Spleen (tissue), 11 donors: ENCODE data around the gene TOPAZ1. TPM values are rescaled to one million over a fixed set of nuclear protein-coding genes. Genes with fewer than 3 reads are reported as not detected.

Experiments
- DNase-seq: peaks from one replicate; pipeline ENCODE4 v3.0.0-alpha.2; 2020
- H3K27ac ChIP-seq, 8 donors: fragments of 200-600 bp; sonication (generic) in 7 of 8; 1 replicate in 4 of 8; 2 replicates in 4 of 8; pipeline versions ENCODE4 v1.5.0 to v1.8.0; 2016 to 2021; ENCODE audit warnings: inconsistent platforms in 4 of 8, mild to moderate bottlenecking in 4 of 8, moderate library complexity in 1 of 8
- H3K27me3 ChIP-seq, 7 donors: fragments of 200-600 bp; sonication (generic) in 6 of 7; replicated peaks in 1 of 7; 1 replicate in 4 of 7; 2 replicates in 3 of 7; pipeline versions ENCODE4 v1.5.0 to v1.8.0; 2016 to 2021; ENCODE audit warnings: inconsistent platforms in 3 of 7, mild to moderate bottlenecking in 1 of 7
- H3K36me3 ChIP-seq, 6 donors: fragments of 200-600 bp; sonication (generic) in 5 of 6; 1 replicate in 4 of 6; 2 replicates in 2 of 6; pipeline versions ENCODE4 v1.5.0 to v1.8.0; 2016 to 2021; ENCODE audit warnings: inconsistent platforms in 2 of 6
- H3K4me1 ChIP-seq, 6 donors: fragments of 200-600 bp; sonication (generic) in 5 of 6; 1 replicate in 3 of 6; 2 replicates in 3 of 6; pipeline versions ENCODE4 v1.5.0 to v1.8.0; 2016 to 2021; ENCODE audit warnings: inconsistent platforms in 3 of 6
- H3K4me3 ChIP-seq, 8 donors: fragments of 200-600 bp; sonication (generic) in 7 of 8; 1 replicate in 4 of 8; 2 replicates in 4 of 8; pipeline versions ENCODE4 v1.5.0 to v1.8.0; 2016 to 2021; ENCODE audit warnings: inconsistent platforms in 4 of 8, mild to moderate bottlenecking in 4 of 8, moderate library complexity in 2 of 8
- H3K9me3 ChIP-seq, 8 donors: fragments of 200-600 bp; sonication (generic) in 7 of 8; 1 replicate in 4 of 8; 2 replicates in 4 of 8; pipeline versions ENCODE4 v1.5.0 to v1.8.0; 2016 to 2021; ENCODE audit warnings: inconsistent platforms in 4 of 8
- CTCF ChIP-seq, 11 experiments: fragments of 200-600 bp in 7 of 11; fragments of 450-650 bp in 4 of 11; sonication (generic) in 4 of 11; IDR thresholded peaks in 8 of 11; conservative IDR thresholded peaks in 3 of 11; 1 replicate in 7 of 11; 2 replicates in 4 of 11; pipeline versions ENCODE4 v1.4.0 to v1.8.0; 2016 to 2021; ENCODE audit warnings: antibody characterized with exemption in 11 of 11, inconsistent platforms in 4 of 11, mild to moderate bottlenecking in 1 of 11
- POLR2A ChIP-seq, 3 donors: fragments of 450-650 bp; IDR thresholded peaks; one replicate each; pipeline ENCODE4 v1.5.1; 2017; ENCODE audit warnings: antibody characterized with exemption in 3 of 3, mild to moderate bottlenecking in 1 of 3
- POLR2AphosphoS5 ChIP-seq, 3 donors: sonication (generic); formaldehyde crosslinking; IDR thresholded peaks; one replicate each; pipeline ENCODE4 v1.5.1; 2017; ENCODE audit warnings: antibody characterized with exemption in 3 of 3
- WGBS, 5 donors: extraction: QIAGEN DNeasy Blood & Tissue Kit in 3 of 5; methylation state at CpG; one replicate each; pipeline versions ENCODE4 v1.1.5 to v1.1.7; 2013 to 2018; 5-methylcytosine and 5-hydroxymethylcytosine counted together
- intact Hi-C: fragments of 100-400 bp; cut with DNase I; formaldehyde crosslinking; loops from one replicate; pipeline ENCODE4 v1.15.0; 2023; ENCODE audit warnings: low total_unique reads
- polyA plus RNA-seq, 3 donors: library from polyadenylated mRNA; stranded (reverse); fragments of 200-250 nt; gene quantifications; one replicate each; pipeline ENCODE4 v1.2.1, GENCODE V29; 2013
- total RNA-seq, 7 donors: library from RNA; depleted of rRNA in 3 of 7; stranded (reverse); fragments of >200 nt in 3 of 7; fragmentation: NEBNext Ultra II Directional in 4 of 7; extraction: Animal tissue kit (Norgen Biotek cat#: 25700) in 4 of 7; gene quantifications; one replicate each; pipeline versions ENCODE4 v1.1.0 to v1.2.1, GENCODE V29; 2016 to 2021
- donor health status: healthy with polysubstance abuse.
- donor health status: DM: no; HTN: no; CAD: no; lungs with moderate emphysema.
- donor health status: DM: no; HTN: no; CAD: no.
- donor health status: Bipolar disorder and iron deficiency.
- donor health status: healthy.
- donor health status: DM: no; HTN: no; CAD: no.
- donor health status: DM: yes; HTN: yes; CAD: no.

The TOPAZ1 gene
- total and polyA plus RNA-seq, 10 donors, result not detected

GRCh38 chr3:44232407-44232806, 9.3 kb upstream of the TOPAZ1 start:
- Histone ChIP-seq H3K36me3 (no peaks in the 10 kb centered on the region), H3K9me3 (no peaks in the 10 kb centered on the region), H3K4me1 (peaks cover 4 to 13% (median 6%) of the 10 kb centered on the region in 6 donors), H3K27ac (no peak overlapping the region), H3K27me3 (peaks cover 0 to 59% (median 12%) of the 10 kb centered on the region in 7 donors), H3K4me3 (no peak overlapping the region)
- DNase-seq, result no peak
- WGBS, 5 donors, result 5 to 20% (median 10%) methylated on average over 1 of the region's 1 CpG
- intact Hi-C loops, result no loop called here
- no peak for TF ChIP-seq POLR2A (IDR thresholded peaks at IDR 0.05)
- TF ChIP-seq CTCF (IDR thresholded peaks at IDR 0.05 in 8 of 11, conservative IDR thresholded peaks at IDR 0.05 in 3 of 11), result no peak

GRCh38 chr3:44234648-44235268, 6.9 kb upstream of the TOPAZ1 start:
- Histone ChIP-seq H3K27me3 (peaks cover 0 to 58% (median 9%) of the 10 kb centered on the region in 7 donors), H3K9me3 (no peaks in the 10 kb centered on the region), H3K4me3 (no peak overlapping the region), H3K36me3 (no peaks in the 10 kb centered on the region), H3K27ac (no peak overlapping the region), H3K4me1 (peaks cover 4 to 13% (median 6%) of the 10 kb centered on the region in 6 donors)
- no peak for DNase-seq
- TF ChIP-seq POLR2AphosphoS5 (IDR thresholded peaks at IDR 0.05) (no peak), CTCF (IDR thresholded peaks at IDR 0.05 in 8 of 11, conservative IDR thresholded peaks at IDR 0.05 in 3 of 11) (no peak), POLR2A (IDR thresholded peaks at IDR 0.05) (no peak)
- 85 to 90% (median 86%) methylated on average over 6 of the region's 6 CpGs for WGBS, 5 donors
- intact Hi-C loops, result no loop called here

- DNase-seq, result peak; percentile 77
- Histone ChIP-seq H3K27me3 (peaks cover 0 to 62% (median 9%) of the 10 kb centered on the region in 7 donors), H3K36me3 (no peaks in the 10 kb centered on the region), H3K4me3 (no peak overlapping the region), H3K27ac (peak overlapping the region in 1 of 8 donors; percentile 49), H3K9me3 (no peaks in the 10 kb centered on the region), H3K4me1 (peaks cover 4 to 13% (median 6%) of the 10 kb centered on the region in 6 donors)
- 18 to 28% (median 23%) methylated on average over 16 of the region's 16 CpGs for WGBS, 5 donors
- TF ChIP-seq POLR2A (IDR thresholded peaks at IDR 0.05) (no peak), CTCF (IDR thresholded peaks at IDR 0.05 in 8 of 11, conservative IDR thresholded peaks at IDR 0.05 in 3 of 11) (peak in 9 of 11 experiments; percentile 17 to 75 (median 67)), POLR2AphosphoS5 (IDR thresholded peaks at IDR 0.05) (peak in 1 of 3 donors; percentile 25)
- intact Hi-C loops, result no loop called here
These were observed 5.8 kb upstream of the TOPAZ1 start for GRCh38 chr3:44235604-44236484.

- H3K4me3 ChIP-seq, result no peak overlapping the region
- peaks cover 0 to under 1% (median 0%) of the 10 kb centered on the region in 8 donors for H3K9me3 ChIP-seq
- H3K27me3 ChIP-seq, result peaks cover 0 to 62% (median 13%) of the 10 kb centered on the region in 7 donors
- H3K36me3 ChIP-seq, result no peaks in the 10 kb centered on the region
- DNase-seq, result no peak
- peaks cover 4 to 13% (median 6%) of the 10 kb centered on the region in 6 donors for H3K4me1 ChIP-seq
- 72 to 88% (median 77%) methylated on average over 4 of the region's 4 CpGs for WGBS, 5 donors
- TF ChIP-seq POLR2A (IDR thresholded peaks at IDR 0.05), result no peak
- TF ChIP-seq POLR2AphosphoS5 (IDR thresholded peaks at IDR 0.05), result no peak
- no peak for TF ChIP-seq CTCF (IDR thresholded peaks at IDR 0.05 in 8 of 11, conservative IDR thresholded peaks at IDR 0.05 in 3 of 11)
- intact Hi-C loops, result no loop called here
- no peak overlapping the region for H3K27ac ChIP-seq
These were observed 5.2 kb upstream of the TOPAZ1 start for GRCh38 chr3:44236485-44236908.
